H1 (cell line): ENCODE results near the gene ST6GALNAC3. TPM values are rescaled to one million over a fixed set of nuclear protein-coding genes. Genes with fewer than 3 reads are reported as not detected.

Source experiments
- BACH1 ChIP-seq: IDR thresholded peaks from 2 replicates; pipeline ENCODE4 v1.6.1; 2012; ENCODE audit warnings: low read length, improper control_type of control experiment
- MAFK ChIP-seq: IDR thresholded peaks from 2 replicates; pipeline ENCODE4 v1.6.1; 2012; ENCODE audit warnings: low read depth, mild to moderate bottlenecking, improper control_type of control experiment, low read length
- SIX5 ChIP-seq: IDR thresholded peaks from 2 replicates; pipeline ENCODE4 v1.6.1; 2011; ENCODE audit warnings: mild to moderate bottlenecking, low read depth, low read length
- SP4 ChIP-seq: IDR thresholded peaks from 2 replicates; pipeline ENCODE4 v1.6.1; 2012; ENCODE audit warnings: low read length, inconsistent platforms
- polyA plus RNA-seq, 7 experiments: library from polyadenylated mRNA; depleted of rRNA in 3 of 7; stranded (reverse) in 5 of 7; unstranded in 2 of 7; fragments of >200 nt in 5 of 7; fragments of 200-250 nt in 2 of 7; gene quantifications; 1 replicate in 5 of 7; 2 replicates in 1 of 7; 4 replicates in 1 of 7; pipeline versions ENCODE4 v1.2.1 to v1.2.3, GENCODE V29; 2011 to 2013; ENCODE audit warnings: missing spikeins in 2 of 7, mixed read lengths in 2 of 7
- total RNA-seq: library from RNA; stranded (reverse); fragmentation: NEBNext Ultra II Directional; extraction: Animal tissue kit (Norgen Biotek cat#: 25700); gene quantifications from 2 replicates; pipeline ENCODE4 v1.2.1, GENCODE V29; 2021
- TF ChIP-seq, protein P1 (sequence below): IDR thresholded peaks from 2 replicates; pipeline ENCODE4 v1.6.1; 2012; ENCODE audit warnings: low read length, inconsistent platforms
- TF ChIP-seq, protein P2 (sequence below): fragments of 300-600 bp; sonication (generic); IDR thresholded peaks from 2 replicates; pipeline ENCODE4 v1.7.1; 2012; ENCODE audit warnings: low read length, moderate library complexity, mild to moderate bottlenecking, inconsistent platforms; ENCODE audit not compliant: insufficient replicate concordance

Gene ST6GALNAC3
- total and polyA plus RNA-seq, 2 of the 8 experiments (the other 6 are each of a cell fraction or from before 2014, with no cell fraction given) = 4.9 to 19.0 TPM

DNA sequence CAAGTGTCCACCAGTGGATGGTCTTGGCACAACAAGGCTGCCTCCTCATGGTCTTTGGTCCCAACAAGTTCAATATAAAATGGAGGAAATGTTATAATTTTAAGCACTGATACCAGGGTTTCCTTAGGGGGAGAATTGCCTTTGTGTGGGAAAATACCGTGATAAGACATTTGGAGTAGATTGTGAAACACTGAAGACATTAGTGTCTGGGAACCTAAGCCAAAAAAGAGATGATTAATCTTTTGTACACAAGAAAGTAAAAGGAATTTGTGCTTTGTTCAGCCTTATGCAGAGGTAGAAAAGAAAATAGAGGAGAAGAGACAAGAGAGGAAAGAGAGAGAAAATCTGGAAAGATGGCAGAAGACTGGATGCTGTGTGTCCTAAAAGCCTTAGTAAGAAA lies 36.1 kb downstream of the ST6GALNAC3 start (continued):
- TF ChIP-seq, protein P1, sequence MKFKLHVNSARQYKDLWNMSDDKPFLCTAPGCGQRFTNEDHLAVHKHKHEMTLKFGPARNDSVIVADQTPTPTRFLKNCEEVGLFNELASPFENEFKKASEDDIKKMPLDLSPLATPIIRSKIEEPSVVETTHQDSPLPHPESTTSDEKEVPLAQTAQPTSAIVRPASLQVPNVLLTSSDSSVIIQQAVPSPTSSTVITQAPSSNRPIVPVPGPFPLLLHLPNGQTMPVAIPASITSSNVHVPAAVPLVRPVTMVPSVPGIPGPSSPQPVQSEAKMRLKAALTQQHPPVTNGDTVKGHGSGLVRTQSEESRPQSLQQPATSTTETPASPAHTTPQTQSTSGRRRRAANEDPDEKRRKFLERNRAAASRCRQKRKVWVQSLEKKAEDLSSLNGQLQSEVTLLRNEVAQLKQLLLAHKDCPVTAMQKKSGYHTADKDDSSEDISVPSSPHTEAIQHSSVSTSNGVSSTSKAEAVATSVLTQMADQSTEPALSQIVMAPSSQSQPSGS = no peak
- TF ChIP-seq SP4 (no peak), MAFK (no peak), SIX5 (no peak), BACH1 (no peak)
- TF ChIP-seq, protein P2, sequence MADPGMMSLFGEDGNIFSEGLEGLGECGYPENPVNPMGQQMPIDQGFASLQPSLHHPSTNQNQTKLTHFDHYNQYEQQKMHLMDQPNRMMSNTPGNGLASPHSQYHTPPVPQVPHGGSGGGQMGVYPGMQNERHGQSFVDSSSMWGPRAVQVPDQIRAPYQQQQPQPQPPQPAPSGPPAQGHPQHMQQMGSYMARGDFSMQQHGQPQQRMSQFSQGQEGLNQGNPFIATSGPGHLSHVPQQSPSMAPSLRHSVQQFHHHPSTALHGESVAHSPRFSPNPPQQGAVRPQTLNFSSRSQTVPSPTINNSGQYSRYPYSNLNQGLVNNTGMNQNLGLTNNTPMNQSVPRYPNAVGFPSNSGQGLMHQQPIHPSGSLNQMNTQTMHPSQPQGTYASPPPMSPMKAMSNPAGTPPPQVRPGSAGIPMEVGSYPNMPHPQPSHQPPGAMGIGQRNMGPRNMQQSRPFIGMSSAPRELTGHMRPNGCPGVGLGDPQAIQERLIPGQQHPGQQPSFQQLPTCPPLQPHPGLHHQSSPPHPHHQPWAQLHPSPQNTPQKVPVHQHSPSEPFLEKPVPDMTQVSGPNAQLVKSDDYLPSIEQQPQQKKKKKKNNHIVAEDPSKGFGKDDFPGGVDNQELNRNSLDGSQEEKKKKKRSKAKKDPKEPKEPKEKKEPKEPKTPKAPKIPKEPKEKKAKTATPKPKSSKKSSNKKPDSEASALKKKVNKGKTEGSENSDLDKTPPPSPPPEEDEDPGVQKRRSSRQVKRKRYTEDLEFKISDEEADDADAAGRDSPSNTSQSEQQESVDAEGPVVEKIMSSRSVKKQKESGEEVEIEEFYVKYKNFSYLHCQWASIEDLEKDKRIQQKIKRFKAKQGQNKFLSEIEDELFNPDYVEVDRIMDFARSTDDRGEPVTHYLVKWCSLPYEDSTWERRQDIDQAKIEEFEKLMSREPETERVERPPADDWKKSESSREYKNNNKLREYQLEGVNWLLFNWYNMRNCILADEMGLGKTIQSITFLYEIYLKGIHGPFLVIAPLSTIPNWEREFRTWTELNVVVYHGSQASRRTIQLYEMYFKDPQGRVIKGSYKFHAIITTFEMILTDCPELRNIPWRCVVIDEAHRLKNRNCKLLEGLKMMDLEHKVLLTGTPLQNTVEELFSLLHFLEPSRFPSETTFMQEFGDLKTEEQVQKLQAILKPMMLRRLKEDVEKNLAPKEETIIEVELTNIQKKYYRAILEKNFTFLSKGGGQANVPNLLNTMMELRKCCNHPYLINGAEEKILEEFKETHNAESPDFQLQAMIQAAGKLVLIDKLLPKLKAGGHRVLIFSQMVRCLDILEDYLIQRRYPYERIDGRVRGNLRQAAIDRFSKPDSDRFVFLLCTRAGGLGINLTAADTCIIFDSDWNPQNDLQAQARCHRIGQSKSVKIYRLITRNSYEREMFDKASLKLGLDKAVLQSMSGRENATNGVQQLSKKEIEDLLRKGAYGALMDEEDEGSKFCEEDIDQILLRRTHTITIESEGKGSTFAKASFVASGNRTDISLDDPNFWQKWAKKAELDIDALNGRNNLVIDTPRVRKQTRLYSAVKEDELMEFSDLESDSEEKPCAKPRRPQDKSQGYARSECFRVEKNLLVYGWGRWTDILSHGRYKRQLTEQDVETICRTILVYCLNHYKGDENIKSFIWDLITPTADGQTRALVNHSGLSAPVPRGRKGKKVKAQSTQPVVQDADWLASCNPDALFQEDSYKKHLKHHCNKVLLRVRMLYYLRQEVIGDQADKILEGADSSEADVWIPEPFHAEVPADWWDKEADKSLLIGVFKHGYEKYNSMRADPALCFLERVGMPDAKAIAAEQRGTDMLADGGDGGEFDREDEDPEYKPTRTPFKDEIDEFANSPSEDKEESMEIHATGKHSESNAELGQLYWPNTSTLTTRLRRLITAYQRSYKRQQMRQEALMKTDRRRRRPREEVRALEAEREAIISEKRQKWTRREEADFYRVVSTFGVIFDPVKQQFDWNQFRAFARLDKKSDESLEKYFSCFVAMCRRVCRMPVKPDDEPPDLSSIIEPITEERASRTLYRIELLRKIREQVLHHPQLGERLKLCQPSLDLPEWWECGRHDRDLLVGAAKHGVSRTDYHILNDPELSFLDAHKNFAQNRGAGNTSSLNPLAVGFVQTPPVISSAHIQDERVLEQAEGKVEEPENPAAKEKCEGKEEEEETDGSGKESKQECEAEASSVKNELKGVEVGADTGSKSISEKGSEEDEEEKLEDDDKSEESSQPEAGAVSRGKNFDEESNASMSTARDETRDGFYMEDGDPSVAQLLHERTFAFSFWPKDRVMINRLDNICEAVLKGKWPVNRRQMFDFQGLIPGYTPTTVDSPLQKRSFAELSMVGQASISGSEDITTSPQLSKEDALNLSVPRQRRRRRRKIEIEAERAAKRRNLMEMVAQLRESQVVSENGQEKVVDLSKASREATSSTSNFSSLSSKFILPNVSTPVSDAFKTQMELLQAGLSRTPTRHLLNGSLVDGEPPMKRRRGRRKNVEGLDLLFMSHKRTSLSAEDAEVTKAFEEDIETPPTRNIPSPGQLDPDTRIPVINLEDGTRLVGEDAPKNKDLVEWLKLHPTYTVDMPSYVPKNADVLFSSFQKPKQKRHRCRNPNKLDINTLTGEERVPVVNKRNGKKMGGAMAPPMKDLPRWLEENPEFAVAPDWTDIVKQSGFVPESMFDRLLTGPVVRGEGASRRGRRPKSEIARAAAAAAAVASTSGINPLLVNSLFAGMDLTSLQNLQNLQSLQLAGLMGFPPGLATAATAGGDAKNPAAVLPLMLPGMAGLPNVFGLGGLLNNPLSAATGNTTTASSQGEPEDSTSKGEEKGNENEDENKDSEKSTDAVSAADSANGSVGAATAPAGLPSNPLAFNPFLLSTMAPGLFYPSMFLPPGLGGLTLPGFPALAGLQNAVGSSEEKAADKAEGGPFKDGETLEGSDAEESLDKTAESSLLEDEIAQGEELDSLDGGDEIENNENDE = no peak
